K562 (cell line): ENCODE data around the gene TBX1. TPM values are rescaled to one million over a fixed set of nuclear protein-coding genes. Genes with fewer than 3 reads are reported as not detected.
A peak's percentile ranks its signal among the peaks of the same experiment; 100 is the strongest.

Experiments
- CHD1 ChIP-seq: fragments of 200-600 bp; sonication (generic); IDR thresholded peaks from one replicate; pipeline ENCODE4 v1.6.1; 2012; ENCODE audit warnings: mild to moderate bottlenecking, moderate library complexity, low read length, inconsistent platforms
- CREB3L1 ChIP-seq: fragments of 450-650 bp; IDR thresholded peaks from 2 replicates; pipeline ENCODE4 v1.6.1; 2014; ENCODE audit warnings: low read depth, mild to moderate bottlenecking, moderate library complexity, borderline replicate concordance
- E2F6 ChIP-seq, 2 experiments: IDR thresholded peaks; 2 replicates each; pipeline ENCODE4 v1.6.1; 2011; ENCODE audit warnings: borderline replicate concordance in 1 of 2, control low read depth in 1 of 2, low read depth in 1 of 2, low read length in 1 of 2, mild to moderate bottlenecking in 1 of 2, mixed read lengths in 1 of 2, moderate library complexity in 1 of 2; ENCODE audit not compliant: insufficient read depth in 1 of 2, insufficient read length in 1 of 2, poor library complexity in 1 of 2, severe bottlenecking in 1 of 2; ENCODE audit errors: extremely low read depth in 1 of 2
- FOXJ2 ChIP-seq: fragments of 200-800 bp; sonication (Bioruptor generic); IDR thresholded peaks from 2 replicates; pipeline ENCODE4 v1.6.1; 2016; ENCODE audit warnings: missing genetic modification characterization, missing compliant biosample characterization
- GATA2 ChIP-seq: sonication (generic); formaldehyde crosslinking; IDR thresholded peaks from 2 replicates; pipeline ENCODE4 v1.4.0; 2020; ENCODE audit warnings: mild to moderate bottlenecking, missing genetic modification reagents
- GMEB1 ChIP-seq: fragments of 250-450 bp; sonication (Bioruptor Pico); IDR thresholded peaks from 2 replicates; pipeline ENCODE4 v1.4.0; 2020; ENCODE audit warnings: mild to moderate bottlenecking
- HCFC1 ChIP-seq: IDR thresholded peaks from 2 replicates; pipeline ENCODE4 v1.6.1; 2012; ENCODE audit warnings: low read depth, low read length, improper control_type of control experiment
- HDAC6 ChIP-seq: IDR thresholded peaks from 2 replicates; pipeline ENCODE4 v1.6.1; 2012; ENCODE audit warnings: low read depth, mild to moderate bottlenecking, control low read depth, inconsistent platforms, low read length, moderate library complexity
- KDM1A ChIP-seq, 2 experiments: fragments of 450-650 bp; IDR thresholded peaks; 2 replicates each; pipeline ENCODE4 v1.6.1; 2016; ENCODE audit warnings: mild to moderate bottlenecking in 2 of 2
- KLF1 ChIP-seq: fragments of 450-650 bp; IDR thresholded peaks from 2 replicates; pipeline ENCODE4 v1.6.1; 2016; ENCODE audit warnings: missing genetic modification characterization, missing compliant biosample characterization
- MBD2 ChIP-seq: sonication (generic); IDR thresholded peaks from 2 replicates; pipeline ENCODE4 v1.6.1; 2016; ENCODE audit warnings: low read depth, borderline replicate concordance
- NONO ChIP-seq, 2 experiments: fragments of 200-400 bp in 1 of 2; fragments of 450-650 bp in 1 of 2; formaldehyde crosslinking in 1 of 2; IDR thresholded peaks; 2 replicates each; pipeline ENCODE4 v1.6.1; 2017; ENCODE audit warnings: low read depth in 2 of 2, mild to moderate bottlenecking in 2 of 2, moderate library complexity in 2 of 2, low read length in 1 of 2
- PHF8 ChIP-seq: fragments of 200-600 bp; sonication (generic); IDR thresholded peaks from 2 replicates; pipeline ENCODE4 v1.6.1; 2012; ENCODE audit warnings: mixed run types, mild to moderate bottlenecking, inconsistent platforms, low read length, moderate library complexity, borderline replicate concordance
- POLR2G ChIP-seq: fragments of 200-400 bp; formaldehyde crosslinking; IDR thresholded peaks from 2 replicates; pipeline ENCODE4 v1.6.1; 2017; ENCODE audit warnings: low read depth, mild to moderate bottlenecking, antibody characterized with exemption, low read length, moderate library complexity
- PTTG1 ChIP-seq: fragments of 450-650 bp; IDR thresholded peaks from 2 replicates; pipeline ENCODE4 v1.6.1; 2016; ENCODE audit warnings: low read depth, mild to moderate bottlenecking, missing genetic modification characterization, missing compliant biosample characterization
- RCOR1 ChIP-seq, 2 experiments: IDR thresholded peaks; 2 replicates each; pipeline ENCODE4 v1.6.1; 2012; ENCODE audit warnings: low read depth in 2 of 2, low read length in 2 of 2, borderline replicate concordance in 1 of 2, improper control_type of control experiment in 1 of 2
- SMARCE1 ChIP-seq: fragments of 450-650 bp; IDR thresholded peaks from 2 replicates; pipeline ENCODE4 v1.7.1; 2016; ENCODE audit warnings: mild to moderate bottlenecking
- SRSF3 ChIP-seq: fragments of 200-400 bp; formaldehyde crosslinking; IDR thresholded peaks from 2 replicates; pipeline ENCODE4 v1.6.1; 2016; ENCODE audit warnings: mild to moderate bottlenecking, low read length, moderate library complexity; ENCODE audit not compliant: insufficient read depth
- TCF15 ChIP-seq: fragments of 250-450 bp; sonication (Bioruptor Pico); IDR thresholded peaks from 2 replicates; pipeline ENCODE4 v1.8.0; 2022; ENCODE audit warnings: moderate library complexity, mild to moderate bottlenecking, inconsistent platforms
- THAP7 ChIP-seq: fragments of 250-450 bp; sonication (Bioruptor Pico); IDR thresholded peaks from 2 replicates; pipeline ENCODE4 v1.5.0; 2021
- ZBTB2 ChIP-seq: fragments of 450-650 bp; IDR thresholded peaks from 2 replicates; pipeline ENCODE4 v1.6.1; 2016; ENCODE audit warnings: antibody characterized with exemption
- ZFP36 ChIP-seq: fragments of 150-350 bp; IDR thresholded peaks from 2 replicates; pipeline ENCODE4 v1.6.1; 2018; ENCODE audit warnings: low read length, low read depth; ENCODE audit not compliant: partially characterized antibody
- ZNF24 ChIP-seq: fragments of 450-650 bp; IDR thresholded peaks from 2 replicates; pipeline ENCODE4 v1.6.1; 2016
- polyA plus RNA-seq, 8 experiments: library from polyadenylated mRNA; depleted of rRNA in 4 of 8; stranded (reverse) in 5 of 8; unstranded in 3 of 8; fragments of >200 nt; fragmentation: Nextera tagmentation in 2 of 8; fragmentation: Illumina TruSeq in 1 of 8; extraction: Ambion mirVana in 2 of 8; extraction: Trizol in 1 of 8; gene quantifications; 2 replicates each; pipeline versions ENCODE4 v1.2.1 to v1.2.3, GENCODE V29; 2011 to 2014; ENCODE audit warnings: inconsistent platforms in 1 of 8, missing spikeins in 1 of 8
- total RNA-seq, 7 experiments: library from RNA; depleted of rRNA in 6 of 7; stranded (reverse); fragments of >200 nt in 6 of 7; fragmentation: Illumina TruSeq in 2 of 7; extraction: Trizol in 2 of 7; gene quantifications; 2 replicates each; pipeline versions ENCODE4 v1.2.1 to v1.2.3, GENCODE V29; 2011 to 2021; ENCODE audit warnings: low replicate concordance in 1 of 7

The TBX1 gene
- total and polyA plus RNA-seq, 9 of the 15 experiments (the other 6 are each of a cell fraction or from before 2014, with no cell fraction given): 0.07 to 35.0 (median 3.9) TPM

- TF ChIP-seq TCF15 (CRISPR knock-in tag) (no peak), CREB3L1 (no peak), RCOR1 (IDR thresholded peaks at IDR 0.05; ENCODE audit: borderline replicate concordance in 1 of 2, low read depth in 2 of 2, low read length in 2 of 2) (no peak), PHF8 (no peak), E2F6 (IDR thresholded peaks at IDR 0.05; ENCODE audit: borderline replicate concordance in 1 of 2, extremely low read depth in 1 of 2, insufficient read depth in 1 of 2, insufficient read length in 1 of 2, low read depth in 1 of 2, low read length in 1 of 2, poor library complexity in 1 of 2, severe bottlenecking in 1 of 2) (no peak), POLR2G (0 out of 2 replicates have a peak, but pooled peaks have one; percentile 30), CHD1 (peak; percentile 69), FOXJ2 (no peak), SMARCE1 (no peak), HDAC6 (0 out of 2 replicates have a peak, but pooled peaks have one; percentile 13), KLF1 (tag) (0 out of 2 replicates have a peak, but pooled peaks have one; percentile 30), PTTG1 (tag) (no peak), SRSF3 (no peak), ZFP36 (no peak), MBD2 (no peak), GATA2 (no peak), GMEB1 (CRISPR knock-in tag) (no peak), NONO (IDR thresholded peaks at IDR 0.05; ENCODE audit: low read depth in 2 of 2, low read length in 1 of 2) (no peak), THAP7 (no peak), ZNF24 (no peak), ZBTB2 (no peak), KDM1A (IDR thresholded peaks at IDR 0.05) (no peak), HCFC1 (no peak)
These were observed 8.8 kb downstream of the TBX1 start (continued) for GRCh38 chr22:19769393-19769715.
